ENCODE results near the gene ZNF416.

Gene ZNF416

GRCh38 chr19:57558525-57558924, 20.2 kb downstream of the ZNF416 start:
- no peak for DNase-seq

GRCh38 chr19:57557659-57558058, 21.1 kb downstream of the ZNF416 start:
- no peak for DNase-seq

DNA sequence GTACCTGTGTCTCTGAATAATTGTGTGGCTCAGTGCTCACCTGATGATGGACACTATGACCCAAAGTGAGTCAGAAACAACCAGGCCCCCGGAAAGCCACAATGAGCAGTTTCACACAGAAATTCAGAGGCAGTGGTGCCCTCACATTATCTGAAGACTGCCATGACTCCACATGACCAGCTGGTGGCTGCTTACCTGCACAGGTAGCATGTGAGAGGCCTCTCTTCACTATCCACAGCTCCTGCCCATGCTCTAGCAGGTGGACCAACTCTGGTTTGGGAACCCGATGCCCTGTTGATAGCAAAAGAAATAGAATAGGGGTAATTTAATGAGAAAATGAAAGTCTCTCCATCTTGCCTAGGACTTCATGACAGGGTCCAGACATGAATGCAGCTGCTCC, 26.3 kb downstream of the ZNF416 start:
- no peak for DNase-seq

DNA sequence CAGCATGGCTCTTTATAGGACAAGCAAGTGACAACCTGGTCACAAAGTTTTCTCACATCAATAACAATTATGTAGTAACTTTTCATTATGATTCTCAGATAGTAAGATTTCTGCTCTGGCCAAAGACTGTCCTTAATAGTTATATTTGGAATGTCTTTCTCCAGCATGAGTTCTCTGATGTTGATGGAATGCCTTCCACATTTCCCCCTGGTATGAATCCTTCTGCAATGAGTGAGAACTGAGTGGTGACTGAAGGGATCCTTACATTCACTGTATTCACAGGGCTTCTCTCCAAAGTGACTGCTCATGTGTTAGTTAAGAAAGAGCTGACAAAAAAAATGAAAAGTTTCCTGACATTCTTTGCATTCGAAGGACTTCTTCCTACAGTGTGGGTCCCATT, 32.2 kb downstream of the ZNF416 start:
- DNase-seq: no peak

GRCh38 chr19:57537953-57538547, 40.7 kb downstream of the ZNF416 start:
- no peak for DNase-seq

GRCh38 chr19:57527136-57527881, 51.4 kb downstream of the ZNF416 start, which contains the start of gene ZNF549:
TSS of gene ZNF549 (plus strand) at chr19:57527356. CDS start at chr19:57527574, 218 bp downstream.
- peak; percentile 94 for DNase-seq

Data from NCI-H146 (cell line).